ENCODE measurements around the gene MARCHF10.

GRCh38 chr17:62757500-62757951 is 50.6 kb downstream of the MARCHF10 start:
- TF ChIP-seq CTCF (IDR thresholded peaks at IDR 0.05) (no peak), POLR2A (IDR thresholded peaks at IDR 0.05) (no peak)
